Erythroblast (primary cell): Measurements from ENCODE around the gene EIF3B.

Experiments used
- DNase-seq, 2 experiments: peaks; one replicate each; lab custom pipeline; 2025; lab: John Stamatoyannopoulos, UW
- GATA1 ChIP-seq: IDR thresholded peaks from 2 replicates; pipeline ENCODE4 v1.6.1; 2011; ENCODE audit warnings: low read depth, mild to moderate bottlenecking, control low read depth, low read length, moderate library complexity
- POLR2A ChIP-seq: IDR thresholded peaks from 2 replicates; pipeline ENCODE4 v1.6.1; 2011; ENCODE audit warnings: mild to moderate bottlenecking, low read length

EIF3B gene

DNA sequence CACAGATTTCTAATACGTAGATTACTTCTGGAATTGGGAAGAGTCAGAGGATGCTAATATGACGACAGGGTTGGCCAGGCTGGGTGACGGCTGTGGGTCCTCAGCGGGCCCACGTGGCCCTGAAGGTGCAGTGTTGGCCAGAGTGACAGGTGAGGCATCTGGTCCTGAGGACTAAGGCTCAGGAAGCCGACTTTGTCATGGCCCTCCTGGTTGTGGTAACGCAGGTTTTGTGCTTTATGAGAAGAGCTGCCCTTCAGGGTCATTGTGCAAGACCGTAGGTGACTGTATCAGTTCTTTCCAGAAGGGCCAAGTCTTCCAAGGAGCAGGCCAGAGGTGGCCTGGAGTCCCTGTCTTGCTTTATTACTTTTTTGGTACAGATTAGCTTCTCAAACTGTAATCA is 2.5 kb downstream of the EIF3B start:
- DNase-seq = no peak

DNA sequence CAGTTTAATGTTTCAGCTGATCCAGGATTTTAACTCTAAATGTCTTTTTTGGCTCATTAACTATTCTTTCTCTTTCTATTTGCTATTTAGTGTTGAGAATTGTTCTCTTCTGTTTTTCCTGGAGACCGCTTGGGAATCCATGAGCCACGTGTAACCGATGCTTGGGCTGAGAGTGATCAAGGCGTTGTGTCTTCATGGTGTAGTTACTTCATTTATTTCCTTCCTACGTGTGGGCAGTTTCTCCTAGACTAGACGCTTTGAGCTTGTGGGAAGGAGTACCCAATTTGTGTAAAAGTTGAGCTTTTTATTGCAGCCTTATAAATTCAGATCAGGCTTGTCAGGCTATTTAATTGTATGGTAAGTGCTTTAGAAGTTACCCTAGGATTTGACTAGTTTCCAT is 2.9 kb downstream of the EIF3B start:
- TF ChIP-seq GATA1 (no peak), POLR2A (no peak)
- DNase-seq = no peak

More for the DNA sequence above, 2.5 kb downstream of the EIF3B start:
- TF ChIP-seq POLR2A (no peak), GATA1 (no peak)

DNA sequence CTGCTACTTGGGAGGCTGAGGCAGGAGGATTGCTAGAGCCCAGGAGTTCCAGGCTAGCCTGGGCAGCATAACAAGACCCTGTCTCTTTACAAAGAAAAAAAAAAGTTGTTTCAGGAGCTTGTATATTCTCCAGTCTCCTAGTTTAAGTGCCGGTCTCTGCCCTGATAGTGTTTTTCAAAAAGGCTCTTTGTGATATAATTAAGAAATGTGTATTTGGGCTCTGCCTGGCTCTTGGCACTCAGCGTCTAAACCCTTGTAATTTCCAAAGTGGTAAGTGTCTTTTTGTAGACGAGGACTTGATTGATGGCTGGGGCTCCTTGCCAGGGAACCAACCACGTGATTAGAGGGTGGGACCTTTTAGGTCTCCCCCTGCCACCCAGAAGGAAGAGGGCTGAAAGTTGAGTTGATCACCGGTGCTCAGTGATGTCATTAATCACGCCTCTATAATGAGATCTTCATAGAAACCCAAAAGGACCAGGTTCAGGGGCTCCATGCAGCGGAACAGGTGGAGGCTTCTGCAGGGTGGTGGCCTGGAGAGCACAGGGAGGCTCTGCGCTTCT is 4.4 kb downstream of the EIF3B start:
- peak; percentile 31 to 39 for DNase-seq
- TF ChIP-seq POLR2A = no peak
- TF ChIP-seq GATA1 = no peak

DNA sequence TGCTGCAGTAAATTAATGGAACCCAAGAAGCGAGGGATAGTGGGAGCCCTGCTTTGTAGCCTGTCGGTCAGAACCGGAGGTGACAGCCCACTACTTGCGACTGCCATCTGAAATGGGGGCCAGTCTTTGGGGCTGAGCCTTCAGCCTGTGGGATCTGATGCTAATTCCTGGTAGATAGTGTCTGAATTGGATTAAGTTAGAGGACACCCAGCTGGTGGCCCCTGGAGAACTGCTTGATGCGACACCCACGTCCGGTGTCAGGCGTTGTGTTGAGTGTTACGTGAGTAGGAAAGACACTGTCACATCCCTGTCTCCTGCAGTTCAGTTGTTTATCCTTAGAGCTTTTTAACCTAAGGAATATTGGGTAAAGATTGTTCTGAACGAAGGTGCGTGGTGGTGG is 5.0 kb downstream of the EIF3B start:
- TF ChIP-seq POLR2A (no peak), GATA1 (no peak)
- no peak for DNase-seq

DNA sequence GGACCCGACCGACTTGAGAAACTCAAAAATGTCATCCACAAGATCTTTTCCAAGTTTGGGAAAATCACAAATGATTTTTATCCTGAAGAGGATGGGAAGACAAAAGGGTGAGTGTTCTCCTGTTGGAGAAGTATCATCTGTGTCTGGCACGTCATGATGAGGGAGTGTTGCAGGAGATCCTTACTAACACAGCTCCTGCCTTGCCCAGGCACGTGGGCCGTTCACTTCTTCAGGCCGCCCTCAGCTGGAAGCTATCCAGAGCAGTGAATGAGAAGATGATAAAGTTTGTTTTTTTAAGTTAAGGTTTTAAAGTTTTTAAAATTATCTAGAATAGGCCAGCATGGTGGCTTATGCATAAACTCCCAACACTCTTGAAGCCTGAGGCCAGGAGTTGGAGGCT is 6.2 kb downstream of the EIF3B start:
- no peak for TF ChIP-seq GATA1
- no peak for TF ChIP-seq POLR2A
- DNase-seq = no peak

DNA sequence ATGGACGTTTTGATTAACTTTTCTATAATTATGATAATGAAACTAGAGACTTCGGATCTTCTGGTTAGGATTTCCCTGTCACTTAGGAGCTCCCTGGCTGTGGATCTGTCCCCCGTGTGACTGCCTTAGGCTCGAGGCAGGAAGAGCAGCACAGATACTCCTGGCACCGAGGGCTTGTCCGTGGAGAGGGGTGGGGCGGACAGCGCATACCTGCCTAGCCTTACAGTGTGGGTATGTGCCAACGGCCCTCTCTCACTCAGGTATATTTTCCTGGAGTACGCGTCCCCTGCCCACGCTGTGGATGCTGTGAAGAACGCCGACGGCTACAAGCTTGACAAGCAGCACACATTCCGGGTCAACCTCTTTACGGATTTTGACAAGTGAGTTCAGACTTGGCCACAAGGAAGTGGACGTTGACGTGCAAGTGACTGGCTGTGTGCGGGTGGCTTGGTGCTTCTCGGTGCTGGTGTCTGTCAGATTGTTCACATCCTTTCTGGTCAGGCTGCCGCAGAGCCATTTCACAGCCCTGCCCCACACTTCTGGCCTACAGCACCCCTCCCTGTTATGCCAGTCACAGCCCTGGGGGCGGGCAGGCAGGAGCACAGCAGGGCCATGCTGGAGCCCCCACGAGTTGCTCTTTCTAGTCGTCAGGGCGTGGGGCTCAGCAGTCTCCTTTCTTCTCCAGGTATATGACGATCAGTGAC is 7.9 kb downstream of the EIF3B start:
- DNase-seq = no peak
- TF ChIP-seq POLR2A (no peak), GATA1 (no peak)

DNA sequence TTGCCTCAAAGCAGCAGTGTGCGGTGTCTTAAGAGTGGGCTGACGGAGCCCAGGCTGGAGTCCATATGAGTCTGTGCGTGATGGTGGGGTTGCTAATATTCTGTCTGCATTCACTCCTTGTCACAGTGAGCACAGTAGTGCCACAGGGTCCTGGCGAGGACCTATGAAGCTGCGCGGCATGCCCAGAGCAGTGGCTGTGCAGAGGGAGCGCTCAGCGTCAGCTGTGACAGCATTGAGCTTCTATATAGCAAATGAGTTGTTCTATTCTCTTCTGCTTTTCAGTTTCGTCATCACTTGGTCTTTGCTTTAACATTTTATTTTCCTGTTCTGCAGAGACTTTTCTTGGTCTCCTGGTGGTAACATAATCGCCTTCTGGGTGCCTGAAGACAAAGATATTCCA is 14.5 kb downstream of the EIF3B start:
- TF ChIP-seq GATA1 (no peak), POLR2A (no peak)
- no peak for DNase-seq

DNA sequence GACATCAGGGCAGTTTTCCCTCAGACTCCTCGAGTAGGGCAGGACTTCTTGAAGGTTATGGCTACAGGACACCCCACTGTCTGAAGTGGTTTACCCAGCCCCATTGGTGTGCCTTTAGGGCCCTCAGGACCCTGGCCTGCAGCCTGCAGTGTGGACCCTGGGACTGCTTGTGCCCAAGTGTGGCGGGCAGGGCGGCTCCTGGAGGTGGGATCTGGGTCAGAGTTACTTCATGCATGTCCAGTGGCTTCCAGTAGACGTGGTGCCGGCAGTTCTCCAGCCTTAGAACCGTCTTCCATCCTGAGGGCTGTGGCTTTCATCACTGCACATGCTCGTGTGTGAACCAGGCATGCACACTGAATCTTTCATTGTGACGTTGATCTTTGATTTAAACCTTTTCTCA is 16.7 kb downstream of the EIF3B start:
- TF ChIP-seq POLR2A (no peak), GATA1 (no peak)
- DNase-seq = no peak

DNA sequence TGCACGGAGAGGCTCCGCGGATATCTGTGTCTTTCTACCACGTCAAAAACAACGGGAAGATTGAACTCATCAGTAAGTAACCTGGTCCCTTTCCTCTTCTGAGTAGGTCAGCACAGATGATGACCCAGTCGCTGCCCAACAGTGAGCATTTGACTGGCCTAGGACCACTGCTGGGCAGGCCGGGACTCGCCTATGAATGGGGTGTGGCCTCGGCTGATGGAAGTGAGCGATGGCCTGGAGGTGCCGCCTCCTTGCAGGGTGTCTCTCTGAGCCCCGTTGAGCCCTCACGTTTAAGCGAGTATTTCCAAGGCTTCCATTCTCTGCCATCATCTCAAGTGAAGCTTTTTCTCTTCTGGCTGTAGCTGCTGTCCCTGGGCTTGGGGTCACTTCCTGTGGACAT is 18.1 kb downstream of the EIF3B start:
- no peak for DNase-seq
- TF ChIP-seq GATA1 (no peak), POLR2A (no peak)

DNA sequence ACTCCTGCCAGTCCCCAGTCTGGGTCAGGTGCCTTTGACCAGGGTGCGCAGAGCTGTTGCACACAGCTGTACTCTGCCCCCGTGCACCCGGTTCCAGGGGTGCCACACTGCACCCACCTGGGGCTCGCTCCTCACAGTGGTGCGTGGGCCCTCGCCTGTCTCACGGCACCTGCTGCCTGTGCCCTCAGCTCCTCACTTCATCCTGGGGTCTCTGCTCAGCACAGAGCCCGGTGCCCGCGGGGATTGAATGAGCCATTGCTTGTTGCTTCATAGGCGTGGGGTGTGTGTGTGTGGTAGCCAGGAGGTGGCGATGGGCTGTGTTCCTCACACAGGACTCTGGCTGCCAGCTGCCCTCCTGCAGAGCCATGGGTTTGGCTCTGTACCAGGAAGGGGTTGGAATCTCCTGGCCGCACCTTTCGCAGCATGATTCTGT is 18.5 kb downstream of the EIF3B start:
- no peak for DNase-seq
- TF ChIP-seq GATA1 (no peak), POLR2A (no peak)

DNA sequence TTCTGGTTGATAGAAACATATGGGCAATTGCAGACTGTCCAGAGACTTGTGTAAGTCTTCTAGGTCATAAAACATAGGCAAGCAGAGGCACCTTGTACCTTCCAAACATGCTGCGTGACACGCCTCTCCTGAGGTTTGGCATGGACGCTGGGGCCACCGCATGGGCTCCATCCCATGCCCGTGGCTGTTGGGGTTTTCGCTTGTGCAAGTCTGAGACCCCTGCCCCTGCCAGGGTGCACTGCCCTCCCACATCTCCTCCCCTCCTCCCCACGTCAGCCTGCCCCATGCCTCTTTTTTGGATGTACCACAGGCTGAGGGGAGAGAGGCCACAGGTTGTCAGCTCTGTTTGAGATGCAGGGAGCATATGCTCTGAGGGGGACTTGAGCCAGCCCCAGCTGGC is 19.0 kb downstream of the EIF3B start:
- no peak for DNase-seq

DNA sequence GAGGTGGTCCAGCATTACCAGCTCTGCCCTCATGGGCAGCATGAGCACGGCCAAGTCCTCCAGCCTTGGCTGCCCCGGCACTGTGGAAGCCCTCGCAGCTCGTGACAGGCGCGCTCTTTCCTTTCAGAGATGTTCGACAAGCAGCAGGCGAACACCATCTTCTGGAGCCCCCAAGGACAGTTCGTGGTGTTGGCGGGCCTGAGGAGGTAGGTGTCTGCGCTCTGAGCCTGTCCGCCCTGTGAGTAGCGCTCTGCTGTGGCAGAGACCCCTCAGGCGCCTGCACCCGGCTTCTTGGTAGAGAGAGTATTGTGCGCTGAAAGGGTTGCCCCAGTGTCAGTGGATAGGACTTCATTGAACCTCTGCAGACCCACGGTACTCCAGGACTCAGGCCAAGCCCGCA is 19.8 kb downstream of the EIF3B start:
- TF ChIP-seq GATA1 = no peak
- TF ChIP-seq POLR2A = no peak
- no peak for DNase-seq

More for the DNA sequence above, 19.0 kb downstream of the EIF3B start:
- no peak for TF ChIP-seq POLR2A
- TF ChIP-seq GATA1 = no peak

DNA sequence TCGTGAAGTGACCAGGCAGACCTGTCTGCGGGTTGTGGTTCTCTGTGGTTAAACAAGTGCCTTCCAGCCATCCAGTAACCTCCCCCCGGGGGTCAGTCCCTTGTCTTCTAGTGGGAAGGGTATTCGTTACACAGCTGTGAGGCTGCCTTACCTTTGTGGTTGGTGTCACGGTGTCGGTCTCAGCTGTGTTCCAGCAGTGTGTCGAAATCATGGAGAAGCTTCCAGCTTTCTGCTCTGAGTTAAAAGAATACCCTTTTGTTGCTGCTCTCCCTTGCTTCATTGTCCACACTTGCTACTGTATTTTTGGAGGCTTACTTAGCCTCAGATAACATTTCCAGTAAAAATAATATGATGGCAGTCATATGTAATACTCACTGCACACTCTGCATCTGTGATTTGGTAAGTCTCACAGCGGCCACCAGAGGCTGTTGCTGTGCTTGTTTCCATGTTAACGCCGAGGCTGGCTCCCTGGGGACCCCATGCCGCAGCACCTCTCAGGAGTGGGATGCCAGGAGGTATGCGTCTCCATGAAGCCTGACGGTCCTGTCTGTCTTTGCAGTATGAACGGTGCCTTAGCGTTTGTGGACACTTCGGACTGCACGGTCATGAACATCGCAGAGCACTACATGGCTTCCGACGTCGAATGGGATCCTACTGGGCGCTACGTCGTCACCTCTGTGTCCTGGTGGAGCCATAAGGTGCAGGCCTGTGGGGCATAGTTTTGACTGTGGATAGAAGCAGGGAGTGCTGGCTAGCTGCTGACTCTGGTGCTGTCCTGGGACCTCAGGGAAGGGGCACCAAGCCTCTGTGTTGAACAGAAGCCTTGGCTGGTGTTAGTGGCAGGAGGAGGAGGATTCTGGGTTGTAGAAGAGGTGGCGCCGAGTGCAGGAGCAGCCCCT is 20.5 kb downstream of the EIF3B start:
- TF ChIP-seq POLR2A = no peak
- no peak for TF ChIP-seq GATA1

More for the DNA sequence above, 20.5 kb downstream of the EIF3B start:
- no peak for DNase-seq
